GM10248 (cell line): ENCODE data around the gene PRKCA.

Source experiments
- CTCF ChIA-PET: fragments of 300-600 bp; sonication (Branson Sonifier 250); formaldehyde crosslinking; extraction: SDS; loops from one replicate; lab custom pipeline; 2021; ENCODE audit warnings: antibody characterized with exemption; lab: Yijun Ruan, JAX
- POLR2A ChIA-PET: fragments of 350-650 bp; sonication (Branson Sonifier 250); formaldehyde crosslinking; extraction: SDS; loops from one replicate; lab custom pipeline; 2020; ENCODE audit warnings: antibody characterized with exemption; lab: Yijun Ruan, JAX
- DNase-seq: peaks from one replicate; pipeline ENCODE4 v3.0.0; 2012; ENCODE audit errors: extremely low spot score
- CTCF ChIP-seq: IDR thresholded peaks from 2 replicates; pipeline ENCODE4 v1.5.1; 2012; ENCODE audit warnings: mild to moderate bottlenecking, low read depth; ENCODE audit errors: extremely low read depth, missing control alignments, control extremely low read depth

PRKCA gene

GRCh38 chr17:66837226-66837625 lies 534.8 kb downstream of the PRKCA start:
- ChIA-PET CTCF (interaction anchor here (1.1 kb wide), 1 partner anchor 9 kb away, joined by 3 read pairs; no protein-coding TSS in a partner anchor), POLR2A (no interaction called here)
- DNase-seq = no peak
- TF ChIP-seq CTCF = no peak

- no peak for DNase-seq
- no peak for TF ChIP-seq CTCF
- ChIA-PET POLR2A (no interaction called here), CTCF (interaction anchor here (1.1 kb wide), 1 partner anchor 10 kb away, joined by 3 read pairs; no protein-coding TSS in a partner anchor)
Observed at GRCh38 chr17:66837885-66838665, 535.7 kb downstream of the PRKCA start.

GRCh38 chr17:66839616-66840015 lies 537.2 kb downstream of the PRKCA start:
- POLR2A ChIA-PET = no interaction called here
- no peak for DNase-seq
- TF ChIP-seq CTCF = no peak
- CTCF ChIA-PET = interaction anchor here (1.1 kb wide), 1 partner anchor 11 kb away, joined by 3 read pairs; no protein-coding TSS in a partner anchor

- no peak for TF ChIP-seq CTCF
- ChIA-PET CTCF (interaction anchor here (0.7 to 1.1 kb wide), 2 partner anchors 11 to 38 kb away, joined by 3 read pairs; no protein-coding TSS in a partner anchor), POLR2A (no interaction called here)
- DNase-seq = no peak
Observed at GRCh38 chr17:66840061-66840460, 537.6 kb downstream of the PRKCA start.

GRCh38 chr17:66841328-66841727 lies 538.9 kb downstream of the PRKCA start:
- ChIA-PET POLR2A (no interaction called here), CTCF (no interaction called here)
- DNase-seq = no peak
- no peak for TF ChIP-seq CTCF

- ChIA-PET CTCF (no interaction called here), POLR2A (no interaction called here)
- no peak for DNase-seq
- no peak for TF ChIP-seq CTCF
Observed at GRCh38 chr17:66841744-66842143, 539.3 kb downstream of the PRKCA start.
